A204.1 (cell line): ENCODE data around the gene SYNE3.

Experiments
- FAIRE-seq: peaks from 2 replicates; lab custom pipeline; 2012; peaks lifted over from hg19 to GRCh38; lab: Jason Lieb, UNC

Gene SYNE3

DNA sequence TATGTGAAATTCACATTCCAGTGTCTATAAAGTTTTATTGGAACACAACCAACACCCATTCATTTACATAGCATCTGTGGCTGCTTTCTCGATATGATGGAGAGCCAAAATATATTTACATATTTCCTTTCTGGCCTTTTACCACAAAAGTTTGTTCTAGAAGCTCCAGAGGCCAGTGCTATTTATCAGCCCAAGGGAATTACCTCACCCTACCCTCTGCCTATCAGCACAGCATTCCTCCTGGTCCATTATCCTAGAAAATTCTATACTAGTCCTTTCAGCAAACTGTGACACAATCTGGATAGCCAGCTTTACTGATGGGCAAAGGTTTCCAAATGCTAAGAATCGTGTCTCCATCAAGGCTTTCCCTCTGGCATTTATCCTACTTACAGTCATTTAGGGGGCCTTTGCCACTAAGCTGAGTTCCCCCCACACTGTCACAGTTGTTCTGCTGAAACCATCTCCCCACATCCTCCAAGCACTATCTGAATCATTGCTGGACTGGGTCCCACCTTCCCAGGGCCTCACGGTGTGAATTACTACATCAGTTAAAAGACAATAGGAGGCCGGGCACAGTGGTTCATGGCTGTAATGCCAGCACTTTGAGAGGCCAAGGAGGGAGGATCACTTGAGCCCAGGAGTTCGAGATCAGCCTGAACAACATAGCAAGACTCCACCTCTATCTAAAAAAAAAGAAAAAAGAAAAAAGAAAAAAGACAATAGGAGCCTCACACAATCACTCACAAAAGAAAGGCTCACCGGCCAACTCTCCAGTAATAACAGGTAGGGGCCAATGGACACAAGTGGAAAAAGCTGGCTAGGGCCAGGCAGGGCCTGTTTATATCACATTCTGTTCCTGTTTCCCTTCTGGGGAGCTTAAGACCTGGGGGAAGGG, 12.1 kb downstream of the SYNE3 start:
- FAIRE-seq, result no peak

DNA sequence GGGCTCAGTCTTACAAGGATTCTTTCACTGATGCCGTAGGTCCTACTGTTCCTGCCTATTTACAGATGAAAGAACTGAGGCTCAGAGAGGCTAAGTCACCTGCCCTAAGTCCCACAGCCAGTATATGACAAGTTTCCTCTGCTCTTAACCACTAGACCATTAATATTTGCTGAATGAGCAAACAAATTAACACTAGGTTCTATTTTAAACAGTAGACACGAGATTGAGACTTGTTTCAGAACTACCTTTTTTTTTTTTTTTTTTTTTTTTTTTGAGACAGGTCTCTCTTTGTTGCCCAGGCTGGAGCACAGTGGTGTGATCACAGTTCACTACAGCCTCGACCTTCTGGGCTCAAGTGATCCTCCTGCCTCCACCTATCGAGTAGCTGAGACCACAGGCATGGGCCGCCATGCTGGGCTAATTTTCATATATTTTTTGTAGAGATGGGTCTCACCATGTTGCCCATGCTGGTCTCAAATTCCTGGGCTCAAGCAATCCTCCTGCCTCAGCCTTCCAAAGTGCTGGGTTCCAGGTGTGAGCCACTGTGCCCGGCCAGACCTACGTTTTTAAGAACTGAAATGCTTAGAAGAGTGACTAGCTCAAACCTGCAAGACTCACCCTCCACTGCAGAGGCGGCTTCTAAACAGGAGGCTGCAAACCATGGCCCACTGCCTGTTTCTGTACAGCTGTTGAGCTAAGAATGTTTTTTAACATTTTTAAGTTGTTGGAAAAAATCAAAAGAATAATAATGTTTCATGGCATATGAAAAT, 12.9 kb downstream of the SYNE3 start:
- FAIRE-seq, result no peak

- FAIRE-seq, result no peak
Observed at GRCh38 chr14:95502381-95502950, 14.0 kb downstream of the SYNE3 start.

GRCh38 chr14:95500772-95501401, 15.6 kb downstream of the SYNE3 start:
- no peak for FAIRE-seq

DNA sequence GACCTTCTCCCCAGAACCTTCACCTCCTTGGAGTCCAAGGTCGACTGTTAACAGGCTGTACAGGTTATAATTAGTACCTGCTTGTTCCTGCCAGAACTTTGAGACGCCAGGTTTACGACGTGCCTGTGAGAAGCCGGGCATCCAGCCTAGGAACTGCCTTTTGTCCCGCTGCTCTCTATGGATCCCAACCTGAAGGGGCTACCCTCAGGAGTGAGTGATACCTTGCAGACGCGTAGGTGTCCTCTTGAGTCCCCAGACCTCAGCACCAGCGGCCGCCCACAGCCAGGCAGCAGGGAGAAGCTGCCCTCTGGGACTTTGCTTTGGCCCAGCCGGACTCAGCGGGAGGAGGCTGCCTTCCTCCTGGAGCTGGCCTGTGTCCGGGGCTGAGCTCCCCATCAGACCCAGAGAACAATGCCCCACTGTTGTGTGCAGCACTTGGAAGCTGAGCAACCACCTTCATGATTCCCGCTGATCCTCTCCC, 16.2 kb downstream of the SYNE3 start:
- no peak for FAIRE-seq

GRCh38 chr14:95499354-95499750, 17.1 kb downstream of the SYNE3 start:
- no peak for FAIRE-seq

DNA sequence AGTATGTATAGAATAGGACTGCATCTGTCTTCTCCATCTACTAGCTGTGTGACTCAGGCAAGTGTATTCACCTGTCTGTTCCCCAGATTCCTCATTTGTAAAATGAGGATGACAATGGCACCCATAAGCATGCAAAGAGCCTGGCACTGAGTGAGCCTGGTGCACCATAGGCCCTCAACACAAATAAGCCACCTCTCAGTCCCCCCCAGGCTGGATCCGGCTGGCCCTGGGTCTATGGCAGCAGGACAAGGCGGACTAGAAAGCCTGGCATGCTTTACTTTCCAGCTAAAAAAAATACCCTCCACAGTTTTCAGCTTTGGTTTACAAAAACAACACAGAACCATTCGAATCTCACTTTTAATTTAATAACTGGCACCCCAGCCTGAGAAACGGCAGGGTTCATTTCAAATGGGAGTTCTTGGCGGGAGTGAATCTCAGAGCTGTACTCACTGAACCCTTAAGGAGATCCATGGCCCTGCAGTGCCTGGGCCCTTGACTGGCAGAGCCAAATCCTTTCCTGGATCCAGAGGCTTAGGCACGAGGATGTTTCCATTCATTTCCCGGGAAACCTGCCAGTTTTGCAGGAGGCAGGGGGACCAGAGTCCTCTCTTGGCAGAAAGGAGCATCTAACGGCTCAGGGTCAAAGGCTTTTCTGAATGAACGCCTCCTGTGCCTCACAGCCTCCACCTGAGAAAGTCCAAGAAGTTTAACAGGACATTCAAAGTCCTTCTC, 17.7 kb downstream of the SYNE3 start:
- FAIRE-seq, result no peak

- FAIRE-seq, result no peak
Observed at GRCh38 chr14:95497561-95498011, 18.9 kb downstream of the SYNE3 start.

- FAIRE-seq, result no peak
Observed at GRCh38 chr14:95496690-95497259, 19.7 kb downstream of the SYNE3 start.

GRCh38 chr14:95496111-95496681, 20.3 kb downstream of the SYNE3 start:
- no peak for FAIRE-seq

DNA sequence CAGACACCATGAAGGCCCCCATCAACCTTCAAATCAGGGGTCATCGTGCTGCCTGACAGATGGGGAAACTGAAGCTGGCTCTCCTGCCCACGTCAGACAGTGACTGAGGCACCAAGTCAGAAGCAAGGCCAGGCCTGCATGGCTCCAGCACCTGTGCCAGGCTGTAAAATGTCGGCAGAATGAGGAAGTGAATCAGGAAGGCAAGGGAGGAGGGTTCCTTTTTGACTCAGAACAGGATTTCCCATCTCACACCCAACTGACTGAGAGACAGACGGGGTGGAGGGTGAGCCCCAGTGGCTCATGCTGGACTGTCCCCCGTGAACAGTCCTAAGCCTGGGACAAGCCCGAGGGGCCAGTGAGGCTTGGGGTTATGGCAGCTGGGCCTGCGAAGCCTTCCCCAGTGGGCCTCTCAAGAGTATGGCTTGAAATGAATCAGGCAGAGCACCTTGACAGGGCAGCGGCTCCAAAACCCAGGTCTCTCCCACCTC, 20.9 kb downstream of the SYNE3 start:
- FAIRE-seq, result no peak

DNA sequence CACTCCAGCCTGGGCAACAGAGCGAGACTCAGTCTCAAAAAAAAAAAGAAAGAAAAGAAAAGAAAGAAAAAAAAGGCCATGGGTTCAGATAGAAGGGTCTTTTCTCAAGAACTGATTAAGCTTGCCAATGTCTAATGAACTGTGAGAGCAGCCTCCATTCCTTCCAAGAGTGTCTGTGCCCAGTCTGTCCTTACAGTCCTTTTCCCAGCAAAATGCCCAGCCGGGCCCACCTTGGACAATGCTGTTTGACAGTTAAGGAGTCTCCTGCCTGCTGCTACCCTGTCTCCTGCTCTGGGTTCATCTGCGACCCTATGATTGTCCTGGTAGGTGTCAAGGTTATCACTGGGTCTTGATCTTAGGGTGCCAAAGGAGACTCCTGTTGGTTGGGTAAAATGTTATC, 21.4 kb downstream of the SYNE3 start:
- FAIRE-seq, result no peak

DNA sequence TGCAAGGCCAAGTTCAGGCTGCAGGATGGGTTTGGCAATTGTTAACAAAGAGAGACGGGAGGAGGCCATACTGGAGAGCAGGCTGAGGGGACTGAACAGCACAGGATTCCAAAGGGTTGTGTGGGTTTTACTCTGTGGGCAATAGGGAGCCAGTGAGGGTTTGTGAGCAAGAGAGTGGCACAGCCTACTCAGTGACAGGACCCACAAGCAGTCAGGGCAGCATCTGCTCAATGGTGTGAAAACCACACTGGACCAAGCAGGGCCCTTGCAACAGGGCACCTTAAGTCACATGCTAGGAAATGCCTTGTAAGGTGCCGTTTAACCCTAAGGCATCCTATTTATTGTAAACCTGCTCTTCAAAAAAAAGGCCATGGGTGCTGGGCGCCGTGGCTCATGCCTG, 22.0 kb downstream of the SYNE3 start:
- no peak for FAIRE-seq

- FAIRE-seq, result no peak
Observed at GRCh38 chr14:95493976-95494375, 22.5 kb downstream of the SYNE3 start.

DNA sequence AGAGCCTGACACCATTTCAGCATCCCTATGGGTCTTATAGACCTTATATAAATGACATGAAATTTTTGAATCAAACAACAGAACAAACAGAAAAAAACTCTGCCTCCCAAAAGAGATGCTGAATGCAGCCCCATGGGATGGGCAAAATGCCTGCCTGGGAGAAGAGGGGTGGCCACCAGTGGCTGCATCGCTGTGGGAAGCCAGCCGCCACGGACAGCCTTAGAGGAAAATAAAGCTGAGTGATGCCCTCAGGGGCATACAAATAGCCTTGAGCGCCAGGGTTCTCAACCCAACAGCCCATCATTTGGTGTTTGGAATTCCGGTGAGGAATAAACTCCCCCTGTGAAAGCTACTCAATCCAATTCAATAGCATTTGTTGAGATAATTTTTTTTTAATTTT, 22.9 kb downstream of the SYNE3 start:
- FAIRE-seq, result no peak

DNA sequence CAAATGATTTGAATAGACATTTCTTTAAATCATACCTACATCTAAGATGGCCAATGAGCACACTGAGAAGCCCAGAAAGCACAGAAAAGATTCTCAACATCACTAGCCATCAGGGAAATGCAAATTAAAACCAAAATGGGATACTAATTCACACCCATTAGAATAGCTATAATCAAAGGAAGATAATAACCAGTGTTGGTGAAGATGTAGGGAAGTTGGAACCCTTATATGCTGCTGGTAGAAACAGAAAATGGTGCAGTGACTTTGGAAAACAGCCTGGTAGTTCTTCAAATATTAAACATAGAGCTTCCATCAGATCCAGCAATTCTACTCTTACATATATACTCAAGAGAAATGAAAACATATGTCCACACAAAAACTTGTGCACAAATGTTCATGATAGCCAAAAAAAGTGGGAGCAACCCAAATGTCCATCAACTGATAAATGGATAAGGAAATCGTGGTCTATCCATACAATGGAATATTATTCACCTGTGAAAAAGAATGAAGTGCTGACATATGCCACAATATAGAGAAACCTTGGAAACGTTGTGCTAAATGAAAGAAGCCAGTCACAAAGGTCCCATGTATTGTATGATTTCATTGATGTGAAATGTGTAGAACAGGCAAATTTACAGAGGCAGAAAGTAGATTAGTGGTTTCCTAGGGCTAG, 24.4 kb downstream of the SYNE3 start:
- FAIRE-seq, result no peak

DNA sequence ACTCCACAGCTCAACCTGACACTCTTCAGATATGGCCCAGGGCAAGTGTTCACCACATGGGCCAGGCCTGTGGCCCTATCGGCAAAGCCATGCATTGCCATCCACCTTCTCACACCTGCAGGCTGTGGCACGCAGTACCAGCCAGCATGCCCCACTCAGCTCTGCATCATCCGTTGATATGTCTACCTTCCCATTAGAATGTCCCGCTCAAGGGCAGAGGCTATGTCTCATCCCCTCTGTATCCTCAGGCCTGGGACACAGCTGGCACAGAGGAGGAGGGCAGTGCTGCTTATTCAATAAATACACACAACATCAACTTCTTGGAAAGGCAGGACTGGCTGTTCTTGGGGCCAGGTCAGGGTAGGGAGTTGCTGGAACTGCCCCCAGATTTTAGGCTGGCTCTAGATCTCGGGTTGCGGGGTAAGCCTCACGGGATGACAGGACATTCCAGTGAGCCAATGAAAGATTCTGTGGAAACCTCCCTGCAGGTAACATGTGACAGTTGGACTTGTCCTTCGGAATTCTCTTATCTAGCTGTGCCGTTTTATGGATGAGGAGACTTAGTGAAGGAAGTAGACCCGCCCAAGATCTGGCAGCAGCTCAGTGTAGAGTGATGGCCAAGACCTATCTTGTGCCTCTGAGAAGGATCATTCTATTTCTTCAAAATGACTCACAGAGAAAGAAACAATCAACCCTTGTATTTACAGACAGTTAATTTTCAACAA, 25.6 kb downstream of the SYNE3 start:
- no peak for FAIRE-seq

DNA sequence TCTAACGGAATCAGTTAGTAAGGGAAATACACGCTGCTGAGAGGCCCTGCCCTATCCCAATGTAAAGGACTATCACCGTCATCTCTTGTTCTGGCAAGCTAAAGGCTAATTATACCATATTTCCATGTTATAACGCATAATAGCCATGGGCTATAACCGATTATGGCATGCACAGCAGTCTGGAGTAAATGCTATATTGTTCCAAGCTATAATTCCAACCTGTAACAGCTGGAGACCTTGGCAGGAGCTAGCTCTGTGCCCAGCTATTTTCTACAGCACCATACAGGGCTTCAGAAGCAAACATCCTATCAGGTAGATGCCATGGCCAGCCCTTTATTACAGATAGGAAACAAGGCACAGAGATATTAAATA, 26.3 kb downstream of the SYNE3 start:
- no peak for FAIRE-seq
